ENCODE results near the gene EFCAB8.
"Not testable (repeated sequence)": the region's sequence is repeated elsewhere in the genome, so short reads cannot be mapped to it uniquely, and the experiment has no call there.

EFCAB8 gene

DNA sequence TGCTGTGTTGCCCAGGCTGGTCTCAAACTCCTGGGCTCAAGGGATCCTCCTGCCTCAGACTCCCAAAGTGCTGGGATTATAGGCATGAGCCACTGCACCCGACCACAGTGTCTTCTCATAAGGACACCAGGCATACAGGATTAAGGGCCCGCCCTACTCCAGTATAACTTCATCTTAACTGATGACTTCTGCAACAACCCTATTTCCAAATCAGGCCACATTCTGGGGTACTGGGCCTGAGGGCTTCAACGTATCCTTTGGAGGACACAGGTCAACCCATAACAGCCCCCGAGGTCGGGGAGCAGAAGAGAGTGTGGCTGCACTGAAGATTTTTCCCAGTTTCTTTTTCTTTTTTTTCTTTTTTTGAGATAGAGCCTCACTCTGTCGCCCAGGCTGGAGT, 105.9 kb downstream of the EFCAB8 start:
- no peak for DNase-seq
- in situ Hi-C loops (cut with HindIII; ENCODE audit: low pct_ligation_motif_present, low pct_unique_long_range_greater_than_20kb, low sequenced_read_pairs) = no loop called here

DNA sequence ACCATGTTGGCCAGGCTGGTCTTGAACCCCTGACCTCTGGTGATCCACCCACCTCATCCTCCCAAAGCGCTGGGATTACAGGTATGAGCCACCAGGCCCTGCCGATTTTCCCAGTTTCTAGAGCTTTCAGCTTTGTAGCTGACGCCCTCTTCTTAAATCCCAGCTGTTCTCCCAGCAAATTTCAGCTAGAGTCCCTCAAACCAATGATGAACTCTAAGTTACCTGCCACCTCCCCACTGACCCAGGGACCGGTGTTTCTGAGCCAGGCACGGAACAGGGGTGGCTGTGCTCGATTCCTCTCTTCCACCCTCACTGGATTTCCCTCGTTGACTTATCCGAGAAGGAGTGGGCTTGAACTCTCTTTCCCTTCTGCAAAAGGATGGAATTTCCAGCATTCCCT, 106.4 kb downstream of the EFCAB8 start:
- no peak for DNase-seq
- in situ Hi-C loops (cut with HindIII; ENCODE audit: low pct_ligation_motif_present, low pct_unique_long_range_greater_than_20kb, low sequenced_read_pairs) = no loop called here

DNA sequence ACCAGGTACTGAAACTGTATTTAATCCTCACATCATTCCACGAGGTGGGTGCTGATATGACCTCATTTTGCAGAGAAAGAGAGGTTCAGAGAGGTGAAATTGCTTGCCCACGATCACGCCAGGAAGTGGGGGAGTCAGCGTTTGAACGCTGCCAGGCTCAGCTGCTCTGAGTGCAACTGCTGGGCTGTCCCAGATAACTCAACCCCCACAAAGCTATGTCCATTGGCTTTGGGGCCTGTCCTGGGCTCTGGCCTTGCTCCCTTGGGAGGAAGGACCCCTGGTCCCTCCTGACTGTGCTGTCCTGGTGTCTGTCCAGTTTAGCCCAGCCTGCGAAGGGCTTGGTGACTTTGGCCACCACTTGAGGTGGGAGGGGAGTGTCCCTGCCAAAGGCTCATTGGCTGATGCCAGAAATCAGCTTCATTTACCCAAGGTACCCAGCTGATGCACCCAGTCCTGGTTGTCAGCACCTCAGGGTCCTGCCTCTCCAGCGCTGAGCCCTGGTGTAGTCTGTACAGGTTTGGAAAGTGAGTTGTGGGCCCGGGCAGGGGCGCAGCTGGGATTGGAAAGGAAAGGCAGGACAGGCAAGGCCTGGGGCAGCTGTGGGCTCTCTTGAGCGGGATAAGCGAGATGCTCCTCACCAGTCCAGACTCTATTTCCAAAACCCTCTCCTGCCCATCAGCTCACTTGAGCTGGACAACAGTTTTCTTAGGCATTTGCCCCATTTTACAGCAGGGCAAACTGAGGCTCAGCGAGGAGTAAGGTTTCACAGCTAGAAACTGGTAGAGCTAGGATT, 107.1 kb downstream of the EFCAB8 start:
- DNase-seq = no peak
- in situ Hi-C loops (cut with HindIII; ENCODE audit: low pct_ligation_motif_present, low pct_unique_long_range_greater_than_20kb, low sequenced_read_pairs) = no loop called here

DNA sequence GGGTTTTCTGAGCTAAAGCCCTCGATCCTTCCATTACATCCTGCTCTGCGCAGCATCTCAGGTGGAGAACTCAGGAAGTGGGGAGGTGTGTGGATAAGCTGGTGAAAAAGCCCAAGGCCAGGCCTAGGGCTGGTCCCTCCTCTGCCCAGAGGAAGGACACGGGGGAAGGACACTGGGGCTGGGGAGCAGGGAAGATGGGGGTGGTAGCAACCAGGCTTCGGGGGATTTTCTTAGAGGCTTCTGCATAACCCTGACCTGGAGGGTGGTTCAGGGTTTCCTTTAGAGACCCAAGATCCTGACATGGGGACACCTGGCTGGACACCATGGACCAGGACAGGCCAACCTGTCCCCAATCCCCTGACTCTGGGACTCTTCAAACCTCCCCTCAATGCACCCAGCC, 107.7 kb downstream of the EFCAB8 start:
- in situ Hi-C loops (cut with HindIII; ENCODE audit: low pct_ligation_motif_present, low pct_unique_long_range_greater_than_20kb, low sequenced_read_pairs) = no loop called here
- no peak for DNase-seq

DNA sequence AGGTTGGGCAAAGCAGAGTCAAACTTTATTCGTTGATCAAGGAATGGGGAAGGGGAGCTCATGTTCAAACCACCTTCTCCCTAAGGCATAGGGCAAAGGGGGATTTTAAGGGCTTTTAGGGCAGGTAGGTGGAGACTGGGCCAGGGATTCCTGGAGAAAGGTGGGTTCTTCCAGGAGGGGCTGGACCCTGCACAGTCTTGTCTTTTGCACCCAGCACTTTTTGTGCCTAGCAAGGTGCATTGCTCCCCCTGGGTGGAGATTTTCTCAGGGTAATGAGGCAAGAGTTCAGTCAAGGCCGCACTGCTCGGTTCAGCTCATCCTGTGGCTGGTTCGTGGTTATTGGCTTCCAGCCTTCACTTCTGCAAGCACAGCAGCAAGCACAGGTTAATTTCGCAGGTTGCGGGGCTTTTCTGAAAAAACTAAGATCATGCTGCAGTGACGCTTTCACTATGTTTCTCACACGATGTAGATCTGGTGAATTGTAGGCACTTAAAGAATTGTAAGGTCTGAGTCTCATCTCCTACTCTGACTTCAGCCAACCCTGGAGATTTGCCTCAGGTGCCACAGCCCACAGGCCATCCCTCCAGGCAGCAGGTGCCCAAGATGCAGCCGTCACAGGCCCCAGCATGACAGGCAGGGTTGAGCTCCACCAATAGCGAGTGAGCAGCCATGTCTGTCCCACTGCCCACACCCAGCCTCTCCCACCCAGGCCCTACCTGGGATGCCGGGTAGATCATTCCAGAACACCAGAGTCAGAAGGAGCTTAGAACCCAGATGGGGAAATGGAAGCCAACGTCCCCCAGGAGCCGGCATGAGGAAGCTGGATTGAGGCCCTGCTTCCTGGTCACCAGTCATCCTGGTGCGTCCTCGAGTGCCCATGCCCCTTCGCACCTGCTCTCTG, 108.4 kb downstream of the EFCAB8 start:
- DNase-seq = no peak
- in situ Hi-C loops (cut with HindIII; ENCODE audit: low pct_ligation_motif_present, low pct_unique_long_range_greater_than_20kb, low sequenced_read_pairs) = no loop called here

DNA sequence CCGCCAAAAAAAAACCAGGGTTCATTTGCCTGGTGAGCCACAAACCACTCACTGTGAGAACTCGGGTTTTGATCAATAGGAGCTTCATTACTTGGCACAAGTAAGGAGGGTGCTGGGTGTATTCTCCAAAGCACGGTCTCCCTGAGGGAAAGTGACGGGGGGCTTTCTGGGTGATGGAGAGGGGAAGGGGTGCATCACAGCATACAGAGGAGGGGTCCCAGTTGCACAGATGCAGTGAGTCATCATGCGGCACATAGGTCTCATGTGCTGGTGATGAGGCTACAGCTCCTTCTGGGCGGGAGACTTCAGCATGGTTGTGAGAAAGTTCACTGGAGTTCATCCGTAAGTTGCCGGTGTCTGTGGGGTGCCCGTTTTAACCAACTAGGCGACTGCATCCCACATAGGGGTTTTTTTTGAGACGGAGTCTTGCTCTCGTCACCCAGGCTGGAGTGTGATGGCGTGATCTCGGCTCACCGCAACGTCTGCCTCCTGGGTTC, 109.3 kb downstream of the EFCAB8 start:
- DNase-seq = no peak
- in situ Hi-C loops (cut with HindIII; ENCODE audit: low pct_ligation_motif_present, low pct_unique_long_range_greater_than_20kb, low sequenced_read_pairs) = no loop called here

DNA sequence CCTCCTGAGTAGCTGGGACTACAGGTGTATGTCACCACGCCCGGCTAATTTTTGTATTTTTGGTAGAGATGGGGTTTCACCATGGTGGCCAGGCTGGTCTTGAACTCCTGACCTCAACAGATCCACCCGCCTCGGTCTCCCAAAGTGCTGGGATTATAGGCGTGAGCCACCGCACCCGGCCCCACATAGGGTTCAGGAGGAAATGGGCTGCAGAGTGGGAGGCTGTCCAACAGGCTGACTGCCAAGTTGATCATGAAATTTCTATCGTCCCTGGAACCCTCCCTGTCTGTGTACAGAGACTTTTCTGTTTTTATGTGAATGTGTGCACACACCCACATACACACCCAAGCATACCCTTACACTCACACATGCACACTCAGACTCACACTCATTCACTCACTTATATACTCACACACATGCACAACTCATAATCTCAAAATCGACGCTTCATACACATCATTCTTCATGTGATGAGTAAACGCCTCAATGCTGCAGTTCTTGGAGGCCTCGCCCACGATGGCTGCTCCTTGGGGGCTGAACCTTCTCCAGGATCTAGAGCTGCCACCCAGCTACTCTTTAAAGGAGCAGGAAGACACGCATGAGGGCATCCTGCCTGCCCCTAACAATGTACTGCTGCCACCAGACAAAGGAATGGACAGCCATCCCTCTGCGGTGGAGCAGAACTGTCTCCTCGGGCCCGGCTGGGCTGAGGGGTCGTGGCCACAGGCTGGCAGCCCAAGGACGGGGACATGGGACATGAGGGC, 109.9 kb downstream of the EFCAB8 start:
- in situ Hi-C loops (cut with HindIII; ENCODE audit: low pct_ligation_motif_present, low pct_unique_long_range_greater_than_20kb, low sequenced_read_pairs) = no loop called here
- DNase-seq = no peak

DNA sequence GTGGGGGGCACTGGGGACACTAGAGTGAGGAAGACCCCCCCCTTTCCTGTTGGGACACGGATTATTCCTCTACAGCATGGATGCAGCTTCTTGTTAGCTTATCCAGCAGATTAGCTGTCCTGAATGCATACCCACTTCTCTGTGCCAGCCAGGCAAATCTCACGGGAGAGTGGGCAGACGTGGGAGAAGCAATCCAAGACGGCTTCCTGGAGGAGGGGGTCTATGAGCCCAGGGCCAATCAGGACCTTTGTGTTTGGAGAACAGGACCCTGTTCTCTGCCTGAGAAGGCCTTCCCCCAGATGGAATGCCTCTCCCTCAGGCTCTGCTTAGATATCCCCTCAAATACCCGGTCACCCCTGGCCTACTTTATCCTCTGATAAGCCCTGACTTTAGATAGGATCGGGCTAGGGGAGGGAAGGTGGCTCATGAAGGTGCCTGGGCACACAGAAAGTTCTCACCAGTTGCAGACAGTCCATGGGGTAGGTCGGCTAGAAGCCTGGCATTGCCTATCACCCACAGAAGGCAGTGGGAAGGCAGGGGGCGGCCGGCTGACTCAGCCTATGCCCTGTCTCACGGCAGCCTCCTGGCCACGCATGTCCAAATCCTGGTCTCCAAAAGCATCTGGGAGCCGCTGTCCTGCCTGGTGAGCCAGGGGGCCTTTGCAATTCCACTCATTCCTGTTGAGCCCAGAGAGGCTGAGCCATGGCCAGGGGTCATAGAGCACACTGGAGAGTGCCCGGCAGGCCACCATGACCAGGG, 110.8 kb downstream of the EFCAB8 start:
- DNase-seq = no peak
- in situ Hi-C loops (cut with HindIII; ENCODE audit: low pct_ligation_motif_present, low pct_unique_long_range_greater_than_20kb, low sequenced_read_pairs) = no loop called here

DNA sequence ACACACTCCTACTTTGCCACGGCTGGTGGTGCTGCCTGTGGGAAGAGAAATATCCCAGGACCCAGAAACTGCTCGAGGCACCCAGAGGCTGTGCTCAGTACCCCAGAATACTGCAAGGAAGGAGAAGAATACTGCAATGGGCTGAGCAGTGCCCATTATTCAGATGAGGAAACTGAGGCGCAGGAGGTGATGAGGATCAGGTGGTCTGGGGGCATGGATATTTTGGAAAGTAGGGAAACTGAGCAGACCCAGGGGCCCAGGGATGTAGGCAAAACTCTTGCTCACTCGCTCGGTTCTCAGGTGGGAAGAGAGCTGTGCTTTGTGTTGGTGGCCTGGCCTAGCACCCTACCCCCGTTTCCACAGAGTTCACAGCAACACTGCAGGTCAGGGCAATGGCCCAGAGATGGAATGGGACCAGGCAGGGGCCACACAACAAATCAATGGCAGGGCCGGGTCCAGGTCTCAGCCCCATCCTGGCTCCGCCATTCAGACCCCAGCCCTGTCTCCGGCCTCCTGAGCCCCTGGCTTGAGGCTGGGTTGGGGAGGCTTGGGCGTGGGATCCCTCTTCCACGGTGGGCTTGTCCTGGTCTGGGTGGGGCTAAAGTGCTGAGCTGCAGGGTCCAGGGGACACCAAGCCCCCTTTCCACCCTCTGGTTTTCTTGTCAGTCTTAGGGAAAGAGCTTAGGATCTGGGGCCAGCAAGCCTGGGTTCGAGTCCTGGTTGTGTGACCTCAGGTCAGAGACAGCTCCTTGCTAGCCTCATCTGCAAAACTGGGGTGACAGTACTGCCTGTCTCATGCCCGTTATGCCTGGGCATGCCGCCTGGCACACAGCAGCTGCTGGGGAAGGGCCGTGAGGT, 111.6 kb downstream of the EFCAB8 start:
- in situ Hi-C loops (cut with HindIII; ENCODE audit: low pct_ligation_motif_present, low pct_unique_long_range_greater_than_20kb, low sequenced_read_pairs) = no loop called here
- no peak for DNase-seq

DNA sequence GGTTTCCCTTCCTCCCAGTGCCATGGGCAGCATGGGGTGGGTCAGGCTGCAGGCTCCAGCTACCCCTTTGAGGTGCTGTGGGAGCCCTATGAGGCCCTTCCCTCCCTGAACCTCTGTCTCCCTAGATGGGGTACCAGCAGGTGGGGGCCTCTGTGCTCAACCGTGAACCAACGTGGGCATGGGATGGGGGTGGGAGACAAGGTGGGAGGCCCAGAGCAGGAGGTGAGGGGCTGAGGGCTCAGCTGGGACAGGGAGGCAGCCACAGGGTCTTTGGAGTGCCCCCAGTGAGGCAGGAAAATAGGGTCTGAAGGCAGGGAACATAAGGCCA, 112.2 kb downstream of the EFCAB8 start:
- no peak for DNase-seq
- in situ Hi-C loops (cut with HindIII; ENCODE audit: low pct_ligation_motif_present, low pct_unique_long_range_greater_than_20kb, low sequenced_read_pairs) = no loop called here

DNA sequence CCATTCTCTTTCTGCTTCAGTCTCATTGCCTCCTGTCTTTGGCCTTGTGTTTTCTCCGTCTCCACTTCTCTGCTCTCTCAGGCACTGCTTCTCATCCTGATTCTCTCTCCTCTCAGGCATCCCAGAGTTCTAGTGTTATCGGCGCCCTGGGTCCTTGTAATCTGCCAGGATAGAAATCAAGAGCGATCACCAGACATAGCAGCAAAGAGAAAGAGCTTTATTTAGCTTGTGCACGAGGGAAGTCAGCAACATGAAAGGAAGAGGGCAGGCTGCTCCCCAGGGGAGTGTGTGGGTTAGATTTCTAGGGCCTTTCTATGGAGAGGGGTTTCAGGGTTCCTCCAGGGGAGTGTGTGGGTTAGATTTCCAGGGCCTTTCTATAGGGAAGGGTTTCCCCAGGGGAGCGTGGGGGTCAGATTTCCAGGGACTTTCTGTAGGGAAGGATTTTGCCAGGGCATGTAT, 113.0 kb downstream of the EFCAB8 start:
- DNase-seq = no peak
- in situ Hi-C loops (cut with HindIII; ENCODE audit: low pct_ligation_motif_present, low pct_unique_long_range_greater_than_20kb, low sequenced_read_pairs) = no loop called here

DNA sequence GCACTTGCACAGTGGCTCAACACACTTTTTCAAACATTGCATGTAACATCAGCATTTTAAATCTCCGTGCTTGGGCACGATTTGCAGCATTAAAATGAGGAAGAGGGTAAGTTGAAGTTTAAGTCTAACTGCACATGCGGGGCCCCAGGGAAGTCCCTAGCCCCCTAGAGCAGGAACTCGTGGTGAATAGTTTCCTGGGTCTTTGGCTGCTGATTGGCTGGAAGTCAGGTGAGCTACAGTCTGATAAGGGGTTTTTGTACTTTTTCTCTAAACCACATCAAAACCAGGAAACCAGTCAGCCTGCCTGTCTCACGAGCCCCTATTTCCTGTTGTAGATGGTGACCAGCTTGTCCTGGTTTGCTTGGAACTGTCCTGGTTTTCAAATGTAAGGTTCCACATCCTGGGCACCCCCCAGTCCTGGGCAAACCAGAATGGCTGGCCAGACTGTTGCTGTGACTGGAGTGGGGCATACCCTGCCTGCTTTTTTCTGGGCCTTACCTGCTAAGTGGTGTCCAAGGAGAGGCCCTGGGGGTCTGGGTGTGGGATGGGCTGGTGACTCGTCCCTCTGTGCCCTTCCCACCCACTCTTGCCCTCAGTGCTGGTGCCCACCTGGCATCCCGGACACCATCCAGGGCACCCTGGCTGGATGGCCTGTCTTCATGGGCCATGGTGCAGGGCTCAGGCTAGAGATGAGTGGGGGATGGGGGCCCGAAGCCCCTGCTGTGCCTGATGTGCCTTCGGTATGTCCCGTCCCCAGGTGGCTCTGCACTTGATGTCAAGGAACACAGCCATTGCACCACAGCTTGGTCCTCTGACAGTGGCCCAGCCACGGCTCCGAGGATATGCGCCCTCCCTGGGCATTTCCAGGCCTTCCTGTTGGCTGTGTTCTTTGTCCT, 113.7 kb downstream of the EFCAB8 start:
- in situ Hi-C loops (cut with HindIII; ENCODE audit: low pct_ligation_motif_present, low pct_unique_long_range_greater_than_20kb, low sequenced_read_pairs) = no loop called here
- no peak for DNase-seq

DNA sequence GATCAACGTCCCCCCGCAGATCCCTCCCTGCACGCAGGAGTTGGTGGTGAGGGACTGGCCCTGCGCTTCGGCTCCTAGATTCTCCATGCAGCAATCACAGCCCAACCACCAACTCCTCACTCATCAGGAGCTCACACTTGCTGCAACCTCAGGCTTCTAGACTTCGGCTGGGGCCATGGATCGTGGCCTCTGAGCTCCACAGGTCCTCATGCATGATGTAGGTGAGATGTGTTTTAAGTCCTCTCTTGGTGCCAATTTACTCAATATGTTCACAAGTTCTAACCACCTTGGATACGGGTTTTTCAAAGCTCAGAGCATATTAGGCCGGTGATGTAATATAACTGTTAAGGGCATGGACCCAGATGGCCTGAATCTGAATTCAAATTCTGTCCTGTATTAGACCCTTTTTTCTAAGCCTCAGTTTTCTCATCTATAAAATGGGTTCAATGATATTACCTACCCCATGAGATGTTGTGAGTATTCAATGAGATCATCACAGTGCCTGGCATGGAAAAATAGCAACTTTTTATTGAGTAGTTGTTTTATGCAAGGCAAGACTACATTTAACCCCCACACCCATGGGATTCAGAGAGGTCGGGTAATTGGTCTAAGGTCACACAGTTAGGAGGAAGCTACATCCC, 114.5 kb downstream of the EFCAB8 start:
- no peak for DNase-seq
- in situ Hi-C loops (cut with HindIII; ENCODE audit: low pct_ligation_motif_present, low pct_unique_long_range_greater_than_20kb, low sequenced_read_pairs) = no loop called here

DNA sequence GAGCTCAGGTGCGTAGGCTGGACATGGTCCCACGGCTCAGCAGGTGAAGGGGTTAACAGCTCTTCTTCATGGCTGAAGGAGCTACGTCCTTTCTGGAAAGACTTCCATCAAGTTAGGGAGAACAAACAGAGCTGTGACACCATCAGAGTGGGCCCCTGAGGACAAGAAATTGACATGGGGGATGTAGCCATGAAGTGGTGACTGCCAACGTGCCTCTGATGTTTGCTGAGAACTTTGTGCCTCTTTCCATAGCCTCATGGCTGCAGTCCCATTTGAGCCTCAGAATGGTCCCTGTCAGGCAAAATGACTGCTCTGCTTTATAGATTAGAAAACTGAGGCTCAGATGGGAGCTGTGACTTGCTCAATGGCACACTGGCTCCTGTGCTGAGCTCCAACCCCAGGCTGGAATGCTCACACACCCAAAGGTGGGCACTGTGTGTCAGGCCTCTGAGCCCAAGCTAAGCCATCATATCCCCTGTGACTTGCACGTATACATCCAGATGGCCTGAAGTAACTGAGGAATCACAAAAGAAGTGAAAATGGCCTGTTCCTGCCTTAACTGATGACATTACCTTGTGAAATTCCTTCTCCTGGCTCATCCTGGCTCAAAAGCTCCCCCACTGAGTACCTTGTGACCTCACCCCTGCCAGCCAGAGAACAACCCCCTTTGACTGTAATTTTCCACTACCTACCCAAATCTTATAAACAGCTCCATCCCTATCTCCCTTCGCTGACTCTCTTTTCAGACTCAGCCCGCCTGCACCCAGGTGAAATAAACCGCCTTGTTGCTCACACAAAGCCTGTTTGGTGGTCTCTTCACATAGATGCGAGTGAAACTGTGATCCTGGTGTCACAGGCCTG, 115.7 kb downstream of the EFCAB8 start:
- DNase-seq; in situ Hi-C loops (cut with HindIII; ENCODE audit: low pct_ligation_motif_present, low pct_unique_long_range_greater_than_20kb, low sequenced_read_pairs): not testable (repeated sequence)

DNA sequence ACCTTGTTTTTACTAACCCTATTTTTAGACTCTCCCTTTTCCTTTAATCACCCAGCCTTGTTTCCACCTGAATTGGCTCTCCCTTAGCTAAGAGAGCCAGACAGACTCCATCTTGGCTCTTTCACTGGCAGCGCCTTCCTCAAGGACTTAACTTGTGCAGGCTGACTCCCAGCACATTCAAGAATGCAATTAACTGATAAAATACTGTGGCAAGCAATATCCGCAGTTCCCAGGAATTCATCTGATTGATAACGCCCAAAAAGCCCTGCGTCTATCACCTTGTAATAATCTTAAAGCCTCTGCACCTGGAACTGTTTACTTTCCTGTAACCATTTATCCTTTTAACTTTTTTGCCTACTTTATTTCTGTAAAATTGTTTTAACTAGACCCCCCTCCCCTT, 116.4 kb downstream of the EFCAB8 start:
- DNase-seq; in situ Hi-C loops (cut with HindIII; ENCODE audit: low pct_ligation_motif_present, low pct_unique_long_range_greater_than_20kb, low sequenced_read_pairs): not testable (repeated sequence)
